Right ventricle myocardium superior (tissue), 1 donor: ENCODE data around the gene CHST15. TPM values are rescaled to one million over a fixed set of nuclear protein-coding genes. Genes with fewer than 3 reads are reported as not detected.

Experiments used
- ATAC-seq: fragments of 200-7000 bp; cut with Tn5 transposase; one replicate; pipeline ENCODE4 v1.9.1; 2020; ENCODE audit warnings: mild to moderate bottlenecking; ENCODE audit not compliant: poor library complexity
- DNase-seq: peaks from one replicate; pipeline ENCODE4 v3.0.0-alpha.2; 2020
- intact Hi-C: fragments of 100-400 bp; cut with DNase I; formaldehyde crosslinking; loops from one replicate; pipeline ENCODE4 v1.11.2; 2022
- total RNA-seq: library from RNA; stranded (reverse); fragmentation: NEBNext Ultra II Directional; extraction: Animal tissue kit (Norgen Biotek cat#: 25700); gene quantifications from one replicate; pipeline ENCODE4 v1.2.1, GENCODE V29; 2021
- donor health status: DM: no; HTN: yes; CAD: no; lungs with severe emphysema.

The CHST15 gene
- total RNA-seq, 1 donor from 2014 or later, result 3.0 TPM

DNA sequence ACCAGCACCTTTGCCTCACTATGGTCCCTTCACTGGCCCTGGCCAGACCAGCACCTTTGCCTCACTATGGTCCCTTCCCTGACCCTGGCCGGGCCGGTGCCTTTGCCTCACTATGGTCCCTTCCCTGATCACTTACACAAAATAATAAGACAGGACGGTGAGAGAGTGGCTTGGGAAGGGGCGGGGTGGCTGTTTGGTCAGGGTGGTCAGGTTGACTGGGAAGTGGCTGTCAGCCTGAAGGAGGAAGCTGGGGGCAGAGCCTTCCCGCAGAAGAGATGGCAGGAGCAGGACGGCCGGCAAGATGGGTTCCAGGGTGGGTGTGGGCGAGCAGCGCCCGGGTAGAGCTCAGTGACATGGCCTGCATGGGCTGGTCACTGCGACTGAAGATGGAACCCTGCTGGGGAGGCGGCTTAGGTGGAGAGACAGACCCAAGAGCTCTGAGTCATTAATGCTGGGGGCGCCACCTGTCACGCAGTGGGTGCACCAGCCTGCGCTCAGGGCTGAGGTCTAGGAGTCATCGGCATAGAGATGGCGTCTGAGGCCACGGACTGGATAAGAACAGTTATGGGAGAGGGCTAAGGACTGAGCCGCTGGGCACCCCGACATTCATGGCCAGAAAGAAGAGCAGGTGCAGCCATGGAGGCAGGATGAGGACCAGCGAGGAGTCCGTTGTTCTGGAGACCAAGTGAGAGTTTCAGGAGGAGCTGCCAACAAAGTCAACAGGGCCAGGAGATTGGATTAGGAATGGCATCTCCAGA, 91.8 kb downstream of the CHST15 start:
- intact Hi-C loops, result no loop called here
- DNase-seq (no peak), ATAC-seq (no peak)

- intact Hi-C loops, result no loop called here
- ATAC-seq (no peak), DNase-seq (no peak)
Observed at GRCh38 chr10:124000792-124001201, 92.6 kb downstream of the CHST15 start.

DNA sequence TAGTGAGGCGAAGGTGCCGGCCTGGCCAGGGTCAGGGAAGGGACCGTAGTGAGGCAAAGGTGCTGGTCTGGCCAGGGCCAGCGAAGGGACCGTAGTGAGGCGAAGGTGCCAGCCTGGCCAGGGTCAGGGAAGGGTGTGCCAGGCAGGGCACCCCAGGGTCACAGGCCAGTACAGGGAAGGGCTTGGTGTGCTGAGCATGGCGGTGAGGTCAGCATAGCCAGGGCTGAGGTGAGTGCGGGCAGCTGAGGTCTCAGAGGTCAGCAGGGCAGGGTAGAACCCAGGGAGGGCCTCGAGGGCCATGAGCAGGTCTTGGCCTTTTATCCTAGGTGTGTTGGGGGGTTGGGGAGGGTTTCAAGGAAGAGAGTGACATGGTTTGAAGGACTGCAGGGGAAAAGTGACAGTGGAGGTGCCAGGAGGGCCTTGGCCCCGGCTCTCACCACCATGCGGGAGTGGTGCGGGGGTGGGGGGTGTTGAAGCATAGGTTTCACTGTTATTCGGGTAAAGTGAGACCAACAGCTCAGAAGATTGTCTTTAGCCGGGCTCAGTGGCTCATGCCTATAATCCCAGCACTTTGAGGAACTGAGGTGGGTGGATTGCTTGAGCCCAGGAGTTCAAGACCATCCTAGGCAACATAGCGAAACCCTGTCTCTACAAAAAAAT, 93.3 kb downstream of the CHST15 start:
- ATAC-seq, result no peak
- intact Hi-C loops, result loop anchor here (5.0 kb wide), 1 partner anchor 262 kb away; no protein-coding TSS in a partner anchor
- no peak for DNase-seq

DNA sequence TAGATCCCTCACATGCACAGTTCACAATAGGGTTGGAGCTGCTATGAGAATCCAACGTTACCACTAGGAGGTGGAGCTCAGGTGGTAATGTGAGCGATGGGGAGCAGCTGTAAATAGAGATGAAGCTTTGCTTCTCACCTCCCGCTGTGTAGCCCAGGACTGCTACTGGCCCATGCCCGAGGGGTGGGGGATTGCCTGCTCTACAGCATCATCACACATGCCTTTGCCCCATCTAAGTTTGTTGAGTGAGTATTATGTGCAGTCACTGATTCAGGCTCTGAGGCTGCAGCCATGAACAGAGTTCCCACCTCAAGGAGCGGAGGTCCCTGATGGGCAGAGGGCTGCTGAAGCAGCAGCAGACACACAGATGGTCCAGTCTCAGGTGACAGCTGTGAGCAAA, 94.1 kb downstream of the CHST15 start:
- intact Hi-C loops, result loop anchor here (5.0 kb wide), 1 partner anchor 263 kb away; no protein-coding TSS in a partner anchor
- DNase-seq, result no peak
- ATAC-seq, result no peak

GRCh38 chr10:123998197-123999141, 94.9 kb downstream of the CHST15 start:
- intact Hi-C loops, result loop anchor here (5.0 kb wide), 1 partner anchor 264 kb away; no protein-coding TSS in a partner anchor

DNA sequence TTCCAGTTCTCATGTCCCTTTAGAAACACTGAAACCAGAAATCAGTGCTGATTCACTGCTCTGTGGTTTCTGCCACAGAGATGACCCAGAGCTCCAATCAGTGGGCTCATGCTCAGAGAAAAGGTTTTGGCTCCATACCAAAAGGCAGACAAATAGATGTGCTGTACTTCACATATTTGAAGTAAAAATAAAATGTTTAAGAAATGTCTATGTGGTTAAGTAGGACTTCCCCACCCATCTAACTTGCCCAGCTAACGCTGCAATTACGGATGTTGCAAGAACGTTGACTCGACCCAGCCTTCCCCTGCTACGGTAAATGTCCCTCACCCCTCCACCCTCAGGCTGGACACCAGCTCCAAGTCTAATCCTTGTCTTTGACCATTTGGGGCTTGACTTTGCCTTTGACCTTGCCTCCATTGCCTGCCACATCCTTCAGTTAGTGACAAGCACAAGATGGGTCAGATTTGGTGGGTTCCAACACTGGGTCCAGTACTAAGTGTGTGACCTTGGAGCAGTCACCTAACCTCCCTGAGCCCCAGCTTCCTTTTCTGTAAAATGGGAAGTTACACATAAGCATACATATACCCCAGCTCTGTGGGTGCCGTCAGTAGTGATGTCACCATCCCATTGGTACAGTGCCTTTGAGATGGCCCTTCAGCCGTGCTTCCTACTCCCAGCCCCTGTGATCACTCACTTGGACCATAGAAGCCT, 95.8 kb downstream of the CHST15 start:
- ATAC-seq (peak; percentile 40), DNase-seq (no peak)
- intact Hi-C loops, result loop anchor here (5.0 kb wide), 1 partner anchor 265 kb away; no protein-coding TSS in a partner anchor

More at GRCh38 chr10:123998197-123999141, 94.9 kb downstream of the CHST15 start:
- ATAC-seq (no peak), DNase-seq (no peak)

DNA sequence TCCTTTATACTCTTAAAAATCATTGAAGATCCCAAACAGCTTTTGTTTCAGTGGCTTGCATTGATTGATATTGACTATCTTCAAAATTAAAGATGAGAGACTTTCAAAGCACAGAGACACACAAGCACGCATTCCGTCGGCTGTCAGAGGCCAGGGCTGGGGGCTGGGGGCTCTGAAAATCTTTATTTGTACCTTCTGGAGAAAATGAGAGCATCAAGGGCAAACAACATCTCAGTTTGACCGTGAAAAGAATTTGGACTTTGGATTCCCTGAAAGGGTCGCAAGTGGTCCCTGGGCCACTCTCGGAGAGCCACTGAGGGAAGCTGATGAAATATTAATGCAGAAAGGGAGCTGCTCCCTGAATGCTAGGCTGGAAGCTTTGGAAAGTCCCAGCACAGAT, 96.4 kb downstream of the CHST15 start:
- DNase-seq, result no peak
- no peak for ATAC-seq
- intact Hi-C loops, result loop anchor here (5.0 kb wide), 1 partner anchor 265 kb away; no protein-coding TSS in a partner anchor

DNA sequence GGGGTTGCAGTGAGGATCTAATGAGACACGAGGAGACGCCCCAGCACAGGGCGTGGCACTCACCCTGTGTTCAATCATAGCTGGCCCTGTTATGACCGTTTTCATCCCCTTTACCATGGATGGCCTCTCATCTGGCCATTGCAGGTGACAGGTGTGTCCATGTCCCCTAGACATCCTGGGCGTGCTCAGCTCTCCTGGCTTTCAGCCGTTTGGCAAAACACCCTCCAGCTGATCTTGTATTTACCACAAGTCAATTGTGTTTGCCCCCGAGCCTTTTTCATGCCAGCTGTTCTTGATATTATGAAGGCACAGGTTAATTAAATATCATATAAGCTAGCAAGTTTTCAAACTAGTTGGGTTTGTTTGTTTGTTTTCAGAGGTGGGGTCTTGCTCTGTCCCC, 97.1 kb downstream of the CHST15 start:
- ATAC-seq, result no peak
- no peak for DNase-seq
- intact Hi-C loops, result loop anchor here (5.0 kb wide), 1 partner anchor 266 kb away; no protein-coding TSS in a partner anchor

DNA sequence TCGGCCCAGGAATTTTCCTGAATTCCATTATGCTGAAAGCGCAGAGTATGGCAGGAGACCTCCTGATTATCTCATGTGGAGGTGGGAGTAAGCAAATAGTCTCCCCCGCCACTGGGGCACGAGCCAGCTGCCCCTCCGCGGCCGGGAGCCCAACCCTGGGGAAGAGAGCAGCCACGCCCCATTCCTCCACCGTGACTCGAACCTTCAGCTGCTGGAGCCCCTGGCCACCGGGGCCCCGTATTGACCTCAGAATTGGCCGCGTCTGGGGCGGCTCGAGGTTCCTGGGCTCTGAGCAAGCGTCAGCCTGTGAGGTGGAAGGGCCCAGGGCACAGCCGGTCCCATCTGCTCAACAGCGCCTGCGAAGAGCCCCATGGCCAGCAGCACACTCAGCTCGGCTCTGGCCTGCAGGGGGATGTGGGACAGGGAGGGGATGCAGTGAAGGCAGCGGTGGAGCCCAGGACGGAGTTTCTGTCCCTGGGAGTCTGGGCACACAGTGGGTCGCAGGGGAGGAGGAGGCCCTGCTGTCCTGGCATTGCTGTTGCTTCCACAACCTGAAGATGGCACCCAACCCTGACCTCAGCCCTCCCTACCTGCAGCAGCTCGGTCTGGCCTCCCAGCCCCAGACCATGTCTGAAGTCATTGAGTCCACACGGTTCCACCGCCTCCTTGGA, 97.8 kb downstream of the CHST15 start:
- intact Hi-C loops, result loop anchor here (2.0 to 5.0 kb wide), 2 partner anchors 267 to 393 kb away; no protein-coding TSS in a partner anchor
- DNase-seq (peak; percentile 66), ATAC-seq (peak; percentile 58)

DNA sequence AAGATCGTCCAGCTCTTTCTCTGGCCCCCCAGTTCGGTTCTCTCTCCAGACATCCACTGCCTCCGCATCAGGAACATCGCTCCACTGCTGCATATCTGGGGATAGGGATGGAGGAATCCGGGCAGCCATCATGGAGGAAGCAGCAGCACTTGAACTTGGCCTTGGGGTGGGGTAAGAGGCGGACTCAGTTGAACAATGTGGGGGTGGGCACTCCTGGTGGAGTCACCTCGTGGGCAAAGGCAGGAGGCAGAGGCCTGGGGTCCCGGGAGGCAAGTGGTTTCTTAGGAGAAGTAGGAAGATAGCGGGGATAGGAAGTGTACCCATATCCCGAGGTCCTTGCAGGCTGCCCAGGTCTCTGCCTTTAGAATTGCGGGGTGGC, 98.3 kb downstream of the CHST15 start:
- DNase-seq (no peak), ATAC-seq (peak; percentile 5)
- intact Hi-C loops, result loop anchor here (2.0 to 5.0 kb wide), 2 partner anchors 267 to 394 kb away; no protein-coding TSS in a partner anchor

GRCh38 chr10:123994417-123995081, 98.8 kb downstream of the CHST15 start:
- ATAC-seq, result peak; percentile 93
- peak; percentile 92 for DNase-seq
- intact Hi-C loops, result loop anchor here (2.0 to 5.0 kb wide), 2 partner anchors 268 to 394 kb away; no protein-coding TSS in a partner anchor

- intact Hi-C loops, result loop anchor here (2.0 kb wide), 1 partner anchor 395 kb away; no protein-coding TSS in a partner anchor
- no peak for DNase-seq
- ATAC-seq, result no peak
Observed at GRCh38 chr10:123993534-123994416, 99.6 kb downstream of the CHST15 start.

GRCh38 chr10:123991611-123992570, 101.5 kb downstream of the CHST15 start:
- intact Hi-C loops, result no loop called here
- no peak for DNase-seq
- ATAC-seq, result no peak

DNA sequence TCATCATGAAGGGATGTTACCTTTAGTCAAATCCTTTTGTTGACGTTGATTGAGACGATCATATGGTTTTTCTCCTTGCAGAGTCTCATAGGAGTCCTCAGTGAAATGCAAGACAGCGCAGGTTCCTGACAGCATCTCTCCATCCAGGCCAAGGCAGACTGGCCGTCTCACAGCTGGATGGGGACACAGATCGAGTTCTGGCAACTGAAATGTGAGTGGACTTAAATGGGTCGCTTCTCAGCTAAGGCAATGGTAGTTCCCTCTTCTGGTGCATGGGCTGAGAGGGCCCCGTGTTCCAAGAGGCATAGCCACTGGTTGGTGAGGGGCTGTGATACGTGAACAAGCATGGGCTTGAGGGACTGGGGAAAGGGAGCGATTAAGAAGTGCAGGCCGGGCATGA, 102.5 kb downstream of the CHST15 start:
- intact Hi-C loops, result no loop called here
- ATAC-seq (no peak), DNase-seq (no peak)

DNA sequence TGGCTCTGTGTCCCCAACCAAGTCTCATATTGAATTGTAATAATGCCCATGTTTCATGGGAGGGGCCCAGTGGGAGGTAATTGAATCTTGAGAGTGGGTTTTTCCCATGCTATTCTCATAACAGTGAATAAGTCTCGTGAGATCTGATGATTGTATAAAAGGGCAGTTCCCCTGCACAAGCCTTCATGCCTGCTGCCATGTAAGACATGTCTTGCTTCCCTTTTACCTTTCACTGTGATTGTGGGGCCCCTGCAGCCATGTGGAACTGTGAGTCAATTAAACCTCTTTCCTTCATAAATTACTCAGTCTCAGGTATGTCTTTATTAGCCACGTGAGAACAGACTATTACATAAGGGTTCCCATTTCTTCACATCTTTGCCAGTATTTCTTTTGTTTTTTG, 104.7 kb downstream of the CHST15 start:
- DNase-seq (no peak), ATAC-seq (no peak)
- intact Hi-C loops, result no loop called here
